Adrenal gland (tissue), 12 donors: ENCODE results near the gene PBX1. TPM values are rescaled to one million over a fixed set of nuclear protein-coding genes. Genes with fewer than 3 reads are reported as not detected.

Experiments used
- DNase-seq, 7 donors: peaks; one replicate each; pipeline ENCODE4 v3.0.0-alpha.2; 2019 to 2020
- H3K27ac ChIP-seq, 5 donors: fragments of 200-600 bp; sonication (generic) in 4 of 5; 1 replicate in 3 of 5; 2 replicates in 2 of 5; pipeline versions ENCODE4 v1.5.1 to v1.8.0; 2016 to 2020; ENCODE audit warnings: mild to moderate bottlenecking in 1 of 5
- H3K27me3 ChIP-seq: fragments of 200-600 bp; 2 replicates; pipeline ENCODE4 v1.8.0; 2021
- H3K36me3 ChIP-seq, 2 donors: fragments of 200-600 bp; replicated peaks in 1 of 2; 1 replicate in 1 of 2; 2 replicates in 1 of 2; pipeline versions ENCODE4 v1.5.1 to v1.8.0; 2018 to 2022
- H3K4me1 ChIP-seq, 2 donors: fragments of 200-600 bp; replicated peaks in 1 of 2; 1 replicate in 1 of 2; 2 replicates in 1 of 2; pipeline versions ENCODE4 v1.5.1 to v1.8.0; 2018 to 2021
- H3K4me3 ChIP-seq, 4 donors: fragments of 200-600 bp; sonication (generic) in 3 of 4; one replicate each; pipeline ENCODE4 v1.5.1; 2016 to 2018
- H3K9me3 ChIP-seq, 3 donors: fragments of 200-600 bp; sonication (generic) in 1 of 3; replicated peaks in 1 of 3; 1 replicate in 2 of 3; 2 replicates in 1 of 3; pipeline versions ENCODE4 v1.5.1 to v1.8.0; 2016 to 2021
- POLR2A ChIP-seq, 2 donors: fragments of 450-650 bp; IDR thresholded peaks; one replicate each; pipeline ENCODE4 v1.6.1; 2017; ENCODE audit warnings: antibody characterized with exemption in 2 of 2, mild to moderate bottlenecking in 2 of 2, moderate library complexity in 1 of 2
- WGBS, 4 donors: extraction: QIAGEN DNeasy Blood & Tissue Kit in 2 of 4; methylation state at CpG; one replicate each; pipeline versions ENCODE4 v1.1.5 to v1.1.7; 2013 to 2017; 5-methylcytosine and 5-hydroxymethylcytosine counted together
- intact Hi-C, 2 donors: fragments of 100-400 bp; cut with DNase I; formaldehyde crosslinking; loops; one replicate each; pipeline versions ENCODE4 v1.14.1 to v1.15.0; 2022 to 2023
- polyA plus RNA-seq, 3 donors: library from polyadenylated mRNA; stranded (reverse); fragments of 200-250 nt in 2 of 3; fragments of 350-450 nt in 1 of 3; fragmentation: Illumina TruSeq in 1 of 3; extraction: RNeasy Lipid Tissue Mini Kit (QIAGEN cat#74804) in 1 of 3; gene quantifications; one replicate each; pipeline ENCODE4 v1.2.3, GENCODE V29; 2013 to 2014
- total RNA-seq, 9 donors: library from RNA; depleted of rRNA in 4 of 9; stranded (reverse); fragments of >200 nt in 4 of 9; fragments of 120-200 nt in 1 of 9; fragmentation: NEBNext Ultra II Directional in 1 of 9; extraction: Animal tissue kit (Norgen Biotek cat#: 25700) in 1 of 9; gene quantifications; one replicate each; pipeline versions ENCODE4 v1.1.0 to v1.2.4, GENCODE V29; 2013 to 2023
- TF ChIP-seq, protein P1 (sequence below), 6 experiments: fragments of 450-650 bp in 4 of 6; fragments of 200-600 bp in 2 of 6; sonication (generic) in 1 of 6; IDR thresholded peaks; 1 replicate in 5 of 6; 2 replicates in 1 of 6; pipeline versions ENCODE4 v1.5.1 to v1.8.0; 2016 to 2021; ENCODE audit warnings: antibody characterized with exemption in 6 of 6, mild to moderate bottlenecking in 2 of 6, moderate library complexity in 1 of 6
- donor health status: healthy with polysubstance abuse.
- donor health status: Bipolar disorder and iron deficiency.
- donor health status: DM: yes; HTN: yes; CAD: no.
- donor health status: DM: no; HTN: no; CAD: no.
- donor health status: DM: no; HTN: no; CAD: no.
- donor health status: DM: yes; HTN: yes; CAD: no.

The PBX1 gene
- total and polyA plus RNA-seq, 12 donors = 13.0 to 294 (median 99.3) TPM

GRCh38 chr1:164702216-164702615, 143.2 kb downstream of the PBX1 start:
- Histone ChIP-seq H3K36me3 (no peaks in the 10 kb centered on the region), H3K4me1 (peaks cover 14 to 39% of the 10 kb centered on the region in 2 donors), H3K27ac (peak overlapping the region in 1 of 5 donors; percentile 49), H3K27me3 (no peaks in the 10 kb centered on the region), H3K9me3 (no peaks in the 10 kb centered on the region), H3K4me3 (no peak overlapping the region)
- intact Hi-C loops = no loop called here
- TF ChIP-seq, protein P1, sequence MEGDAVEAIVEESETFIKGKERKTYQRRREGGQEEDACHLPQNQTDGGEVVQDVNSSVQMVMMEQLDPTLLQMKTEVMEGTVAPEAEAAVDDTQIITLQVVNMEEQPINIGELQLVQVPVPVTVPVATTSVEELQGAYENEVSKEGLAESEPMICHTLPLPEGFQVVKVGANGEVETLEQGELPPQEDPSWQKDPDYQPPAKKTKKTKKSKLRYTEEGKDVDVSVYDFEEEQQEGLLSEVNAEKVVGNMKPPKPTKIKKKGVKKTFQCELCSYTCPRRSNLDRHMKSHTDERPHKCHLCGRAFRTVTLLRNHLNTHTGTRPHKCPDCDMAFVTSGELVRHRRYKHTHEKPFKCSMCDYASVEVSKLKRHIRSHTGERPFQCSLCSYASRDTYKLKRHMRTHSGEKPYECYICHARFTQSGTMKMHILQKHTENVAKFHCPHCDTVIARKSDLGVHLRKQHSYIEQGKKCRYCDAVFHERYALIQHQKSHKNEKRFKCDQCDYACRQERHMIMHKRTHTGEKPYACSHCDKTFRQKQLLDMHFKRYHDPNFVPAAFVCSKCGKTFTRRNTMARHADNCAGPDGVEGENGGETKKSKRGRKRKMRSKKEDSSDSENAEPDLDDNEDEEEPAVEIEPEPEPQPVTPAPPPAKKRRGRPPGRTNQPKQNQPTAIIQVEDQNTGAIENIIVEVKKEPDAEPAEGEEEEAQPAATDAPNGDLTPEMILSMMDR (IDR thresholded peaks at IDR 0.05) = no peak
- TF ChIP-seq POLR2A (IDR thresholded peaks at IDR 0.05) = no peak
- WGBS, 4 donors = 96 to 100% (median 98%) methylated on average over 1 of the region's 1 CpG
- DNase-seq = no peak

GRCh38 chr1:164702664-164703063, 143.7 kb downstream of the PBX1 start:
- H3K36me3 ChIP-seq = no peaks in the 10 kb centered on the region
- H3K4me1 ChIP-seq = peaks cover 19 to 43% of the 10 kb centered on the region in 2 donors
- WGBS, 4 donors = 81 to 89% (median 85%) methylated on average over 2 of the region's 2 CpGs
- no peaks in the 10 kb centered on the region for H3K9me3 ChIP-seq
- no peaks in the 10 kb centered on the region for H3K27me3 ChIP-seq
- no peak overlapping the region for H3K4me3 ChIP-seq
- no peak for DNase-seq
- TF ChIP-seq, protein P1 (IDR thresholded peaks at IDR 0.05) = no peak
- TF ChIP-seq POLR2A (IDR thresholded peaks at IDR 0.05) = no peak
- intact Hi-C loops = no loop called here
- H3K27ac ChIP-seq = peak overlapping the region in 1 of 5 donors; percentile 49

DNA sequence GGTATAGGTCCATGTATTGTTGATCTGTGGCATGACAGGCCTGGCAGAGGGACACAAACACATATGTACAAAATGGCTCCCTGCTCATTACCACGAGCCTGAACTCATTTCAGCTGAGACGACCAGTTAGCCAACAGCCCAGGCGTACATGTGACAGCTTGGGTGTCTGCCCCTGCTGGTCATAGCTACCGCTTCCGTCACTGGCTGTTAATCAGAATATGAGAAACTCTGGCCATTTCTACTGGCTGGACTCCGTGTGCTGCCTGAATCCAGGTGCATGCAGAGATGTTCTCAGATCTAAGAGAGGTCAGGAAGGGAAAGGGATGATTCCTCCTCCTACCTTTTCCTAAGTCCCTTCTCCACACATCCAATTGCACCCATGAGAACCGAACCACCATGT, 144.5 kb downstream of the PBX1 start:
- Histone ChIP-seq H3K9me3 (no peaks in the 10 kb centered on the region), H3K27me3 (no peaks in the 10 kb centered on the region), H3K27ac (peak overlapping the region in 2 of 5 donors; percentile 11 to 21), H3K4me3 (no peak overlapping the region), H3K36me3 (no peaks in the 10 kb centered on the region), H3K4me1 (peaks cover 21 to 51% of the 10 kb centered on the region in 2 donors)
- WGBS, 4 donors = 84 to 94% (median 87%) methylated on average over 5 to 7 of the region's 7 CpGs
- TF ChIP-seq, protein P1 (IDR thresholded peaks at IDR 0.05) = no peak
- TF ChIP-seq POLR2A (IDR thresholded peaks at IDR 0.05) = no peak
- peak in 1 of 7 donors; percentile 79 for DNase-seq
- intact Hi-C loops = no loop called here

DNA sequence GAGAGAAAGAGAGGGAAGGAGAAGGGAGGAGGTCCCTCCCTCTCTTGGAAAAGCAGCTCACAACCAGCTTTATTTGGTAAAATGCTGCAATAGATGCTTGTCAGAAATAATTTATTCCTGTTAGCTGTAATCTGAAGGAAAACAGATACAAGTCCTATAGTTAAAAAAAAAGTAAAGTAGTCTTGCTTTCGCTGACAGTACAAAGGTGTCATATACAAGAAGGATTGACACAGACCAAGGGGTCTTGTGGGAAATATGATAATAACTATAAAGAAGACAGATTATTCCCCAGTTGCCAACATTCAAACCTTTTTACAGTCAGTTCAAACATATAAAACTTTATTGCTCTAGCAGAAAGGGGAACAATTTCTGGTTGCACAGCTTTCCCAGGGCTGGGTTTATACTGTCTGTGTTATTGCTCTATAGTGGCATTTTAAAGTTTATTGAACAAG, 145.0 kb downstream of the PBX1 start:
- H3K27ac ChIP-seq = peak overlapping the region in 2 of 5 donors; percentile 11 to 21
- H3K4me1 ChIP-seq = peaks cover 21 to 57% of the 10 kb centered on the region in 2 donors
- no peak overlapping the region for H3K4me3 ChIP-seq
- intact Hi-C loops = no loop called here
- H3K36me3 ChIP-seq = no peaks in the 10 kb centered on the region
- no peak for DNase-seq
- H3K9me3 ChIP-seq = no peaks in the 10 kb centered on the region
- 37 to 48% (median 45%) methylated on average over 1 of the region's 1 CpG for WGBS, 4 donors
- no peaks in the 10 kb centered on the region for H3K27me3 ChIP-seq
- no peak for TF ChIP-seq POLR2A (IDR thresholded peaks at IDR 0.05)
- TF ChIP-seq, protein P1 (IDR thresholded peaks at IDR 0.05) = no peak
